Vagina (tissue), 2 donors: ENCODE results near the gene HOXA10. TPM values are rescaled to one million over a fixed set of nuclear protein-coding genes. Genes with fewer than 3 reads are reported as not detected.

Experiments used
- DNase-seq, 2 donors: peaks; one replicate each; pipeline ENCODE4 v3.0.0-alpha.2; 2017; ENCODE audit errors: extremely low spot score in 2 of 2
- H3K27ac ChIP-seq: fragments of 200-600 bp; sonication (generic); one replicate; pipeline ENCODE4 v1.5.1; 2019
- H3K27me3 ChIP-seq: fragments of 200-600 bp; sonication (generic); one replicate; pipeline ENCODE4 v1.5.1; 2019
- H3K36me3 ChIP-seq, 2 donors: fragments of 200-600 bp; sonication (generic); one replicate each; pipeline ENCODE4 v1.5.1; 2017 to 2019
- H3K4me1 ChIP-seq: fragments of 200-600 bp; sonication (generic); one replicate; pipeline ENCODE4 v1.5.1; 2019
- H3K4me3 ChIP-seq, 2 donors: fragments of 200-600 bp; sonication (generic); 1 replicate in 1 of 2; 2 replicates in 1 of 2; pipeline ENCODE4 v1.5.1; 2016 to 2019
- H3K9me3 ChIP-seq: fragments of 200-600 bp; sonication (generic); one replicate; pipeline ENCODE4 v1.5.1; 2019
- CTCF ChIP-seq, 3 experiments: fragments of 450-650 bp in 2 of 3; fragments of 200-600 bp in 1 of 3; sonication (generic) in 1 of 3; IDR thresholded peaks; one replicate each; pipeline ENCODE4 v1.5.1; 2017 to 2019; ENCODE audit warnings: antibody characterized with exemption in 3 of 3, mild to moderate bottlenecking in 2 of 3, moderate library complexity in 2 of 3
- POLR2A ChIP-seq, 2 donors: fragments of 450-650 bp; IDR thresholded peaks; one replicate each; pipeline ENCODE4 v1.6.1; 2017; ENCODE audit warnings: antibody characterized with exemption in 2 of 2, mild to moderate bottlenecking in 2 of 2, moderate library complexity in 2 of 2
- POLR2AphosphoS5 ChIP-seq, 2 donors: sonication (generic); formaldehyde crosslinking; IDR thresholded peaks; one replicate each; pipeline ENCODE4 v1.9.0; 2017; ENCODE audit warnings: antibody characterized with exemption in 2 of 2, mild to moderate bottlenecking in 2 of 2, low read depth in 1 of 2; ENCODE audit not compliant: insufficient read depth in 1 of 2
- intact Hi-C: fragments of 100-400 bp; cut with DNase I; formaldehyde crosslinking; loops from one replicate; pipeline ENCODE4 v1.15.1; 2023
- total RNA-seq: library from RNA; depleted of rRNA; stranded (reverse); fragments of >200 nt; gene quantifications from one replicate; pipeline ENCODE4 v1.2.3, GENCODE V29; 2016

HOXA10 gene
- total RNA-seq, 1 donor from 2014 or later: 19.2 TPM

- Histone ChIP-seq H3K4me3 (peak overlapping the region; percentile 88 to 91), H3K4me1 (peaks cover 42% of the 10 kb centered on the region), H3K36me3 (no peaks in the 10 kb centered on the region), H3K27me3 (peaks cover 11% of the 10 kb centered on the region), H3K9me3 (no peaks in the 10 kb centered on the region), H3K27ac (peak overlapping the region; percentile 93)
- intact Hi-C loops: loop anchor here (5.0 to 10.0 kb wide), 2 partner anchors 376 to 724 kb away; no protein-coding TSS in a partner anchor
- TF ChIP-seq POLR2AphosphoS5 (IDR thresholded peaks at IDR 0.05; ENCODE audit: insufficient read depth in 1 of 2, low read depth in 1 of 2): no peak
- TF ChIP-seq POLR2A (IDR thresholded peaks at IDR 0.05): no peak
- TF ChIP-seq CTCF (IDR thresholded peaks at IDR 0.05): no peak
- DNase-seq: peak; percentile 90 to 93
These were observed 26.9 kb upstream of the HOXA10 start for GRCh38 chr7:27200761-27201579.

DNA sequence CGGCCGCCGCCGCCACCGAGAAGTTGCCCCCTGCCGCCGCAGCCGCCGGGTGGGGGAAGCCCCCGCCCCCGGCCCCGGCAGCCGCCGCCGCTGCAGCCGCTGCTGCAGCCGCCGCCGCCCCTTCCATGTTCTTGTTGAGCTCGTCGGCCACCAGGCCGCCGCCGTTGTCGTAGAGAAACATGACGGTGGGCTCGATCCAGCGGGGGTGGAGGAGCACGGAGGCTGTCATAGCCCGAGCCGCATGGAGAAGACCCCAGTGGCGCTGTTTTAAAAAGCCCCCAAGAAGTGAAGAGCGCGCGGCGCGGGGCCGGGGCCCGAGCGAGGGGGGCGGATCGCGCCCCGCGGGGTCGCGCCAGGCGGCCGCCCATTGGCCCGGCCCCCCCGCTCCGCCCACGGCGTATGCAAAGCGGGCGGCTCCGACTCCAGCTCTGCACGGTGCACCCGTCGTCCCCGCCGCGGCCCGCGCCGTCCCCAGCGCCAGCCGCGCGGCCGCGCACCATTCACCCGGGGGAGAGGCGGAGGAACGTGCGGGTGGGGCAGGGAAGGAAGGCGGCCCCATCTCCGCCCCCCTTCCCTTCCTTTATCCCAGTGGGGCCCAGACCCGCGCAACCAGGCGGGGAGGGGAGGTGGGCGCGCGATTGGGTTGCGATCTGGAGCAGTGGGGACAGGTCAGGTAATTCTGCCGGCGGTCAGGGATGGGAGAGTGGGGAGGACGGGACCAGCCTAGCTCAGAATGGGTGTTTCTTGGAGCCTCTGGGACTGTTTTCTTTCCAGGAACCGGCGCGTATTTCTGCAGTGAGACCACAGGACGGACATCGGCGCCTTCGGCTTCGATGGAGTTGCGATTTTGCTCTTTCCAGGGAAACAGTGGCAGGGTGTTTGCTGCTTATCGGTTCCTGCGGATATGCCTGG is 26.0 kb upstream of the HOXA10 start, which contains the start of gene HOXA13:
TSS of gene HOXA13 (minus strand) at position 243 of the 912 bp plus-strand sequence. CDS start at position 229, 14 bp downstream.
- DNase-seq: peak; percentile 90 to 92
- H3K4me3 ChIP-seq: peak within 1 kb of the TSS; percentile 88 to 91
- no peaks in the 10 kb centered on the region for H3K36me3 ChIP-seq
- H3K4me1 ChIP-seq: peaks cover 39% of the 10 kb centered on the region
- H3K27ac ChIP-seq: peak within 1 kb of the TSS; percentile 99
- TF ChIP-seq POLR2AphosphoS5 (IDR thresholded peaks at IDR 0.05; ENCODE audit: insufficient read depth in 1 of 2, low read depth in 1 of 2): peak; percentile 64 to 98
- TF ChIP-seq CTCF (IDR thresholded peaks at IDR 0.05): no peak
- TF ChIP-seq POLR2A (IDR thresholded peaks at IDR 0.05): peak in 1 of 2 donors; percentile 88
- no peaks in the 10 kb centered on the region for H3K9me3 ChIP-seq
- intact Hi-C loops: loop anchor here (5.0 to 10.0 kb wide), 3 partner anchors 377 to 725 kb away; no protein-coding TSS in a partner anchor
- peaks cover 11% of the 10 kb centered on the region for H3K27me3 ChIP-seq

DNA sequence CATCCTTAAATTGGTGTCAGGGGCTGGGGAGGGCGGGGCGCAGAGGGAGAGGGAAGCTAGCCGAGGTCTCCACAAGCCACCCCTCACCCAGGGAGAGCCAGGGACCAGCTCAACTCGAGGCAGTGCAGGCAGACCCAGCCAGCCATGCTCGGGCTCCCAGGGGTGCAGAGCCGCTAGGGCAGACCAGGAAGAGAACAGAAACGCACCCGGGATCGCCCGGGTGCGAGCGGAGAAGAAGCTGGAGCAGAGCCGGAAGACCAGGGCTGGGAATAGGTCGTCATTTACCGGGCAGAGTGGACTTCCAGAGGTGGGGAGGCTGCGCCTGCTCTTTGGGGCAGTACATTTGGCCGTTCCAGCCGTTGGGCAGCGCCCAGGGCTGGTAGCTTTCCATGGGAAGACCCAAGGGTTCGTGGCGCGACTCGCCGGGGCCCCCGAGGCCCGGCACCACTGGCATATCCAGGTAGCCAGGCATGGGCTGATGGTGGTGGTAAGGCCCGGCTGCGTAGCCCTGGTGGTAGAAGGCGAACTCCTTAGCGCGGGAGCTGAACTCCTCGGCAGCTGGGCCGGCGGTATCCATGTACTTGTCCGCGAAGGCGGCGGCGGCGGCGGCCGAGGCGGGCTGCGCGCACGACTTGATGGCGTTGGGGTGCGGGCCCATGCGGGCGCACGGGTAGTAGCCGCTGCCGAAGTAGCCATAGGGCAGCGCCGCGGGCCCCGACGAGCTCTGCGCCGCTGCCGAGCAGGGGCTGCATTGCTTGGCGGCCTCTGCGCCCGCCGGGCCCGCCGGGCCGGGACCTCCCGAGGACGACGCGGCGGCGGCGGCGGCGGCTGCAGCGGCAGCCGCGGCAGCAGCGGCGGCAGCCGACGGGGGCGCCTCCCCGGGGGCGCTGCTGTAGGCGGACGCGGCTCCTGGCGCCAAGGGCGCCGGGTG is 25.0 kb upstream of the HOXA10 start:
- intact Hi-C loops: loop anchor here (10.0 kb wide), 1 partner anchor 576 kb away; no protein-coding TSS in a partner anchor
- peaks cover 11% of the 10 kb centered on the region for H3K27me3 ChIP-seq
- peak overlapping the region; percentile 88 to 91 for H3K4me3 ChIP-seq
- TF ChIP-seq POLR2AphosphoS5 (IDR thresholded peaks at IDR 0.05; ENCODE audit: insufficient read depth in 1 of 2, low read depth in 1 of 2): peak in 1 of 2 donors; percentile 41
- no peak for TF ChIP-seq POLR2A (IDR thresholded peaks at IDR 0.05)
- no peaks in the 10 kb centered on the region for H3K36me3 ChIP-seq
- H3K27ac ChIP-seq: peak overlapping the region; percentile 99
- DNase-seq: peak in 1 of 2 donors; percentile 86
- no peaks in the 10 kb centered on the region for H3K9me3 ChIP-seq
- H3K4me1 ChIP-seq: peaks cover 29% of the 10 kb centered on the region

DNA sequence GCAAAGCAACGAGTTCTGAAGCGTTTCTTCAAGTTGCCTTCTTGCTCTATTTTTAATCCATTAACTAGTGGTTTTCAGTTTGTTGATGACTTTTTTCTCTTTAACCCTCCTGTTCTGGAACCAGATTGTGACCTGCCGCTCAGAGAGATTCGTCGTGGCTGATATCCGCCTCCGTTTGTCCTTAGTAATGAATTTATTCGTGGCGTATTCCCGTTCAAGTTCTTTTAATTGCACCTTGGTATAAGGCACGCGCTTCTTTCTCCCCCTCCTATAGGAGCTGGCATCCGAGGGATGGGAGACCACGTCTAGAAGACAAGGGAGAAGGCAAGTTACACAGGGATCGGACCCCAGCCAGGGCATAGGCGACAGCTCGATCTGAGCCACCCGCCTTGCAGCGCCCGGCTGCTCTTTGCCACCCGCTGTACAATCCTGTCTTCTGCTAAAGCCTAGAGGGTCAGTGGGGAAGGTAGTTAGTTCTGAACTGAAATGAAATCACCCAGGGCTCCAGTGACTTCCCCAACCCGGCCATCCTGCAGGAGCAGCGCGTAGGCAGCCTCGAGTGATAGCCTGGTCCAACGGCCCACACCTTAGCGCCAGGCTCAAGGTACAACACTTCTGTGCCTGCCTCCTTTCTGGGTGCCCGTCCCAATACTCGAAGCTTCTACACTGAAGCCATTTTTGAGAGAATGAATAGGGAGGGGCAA is 24.2 kb upstream of the HOXA10 start:
- intact Hi-C loops: loop anchor here (10.0 kb wide), 1 partner anchor 577 kb away; no protein-coding TSS in a partner anchor
- Histone ChIP-seq H3K27me3 (peaks cover 11% of the 10 kb centered on the region), H3K27ac (peak overlapping the region; percentile 99), H3K9me3 (no peaks in the 10 kb centered on the region), H3K4me1 (peaks cover 23% of the 10 kb centered on the region), H3K36me3 (no peaks in the 10 kb centered on the region), H3K4me3 (peak overlapping the region; percentile 88 to 91)
- DNase-seq: no peak
- TF ChIP-seq CTCF (IDR thresholded peaks at IDR 0.05) (no peak), POLR2A (IDR thresholded peaks at IDR 0.05) (no peak), POLR2AphosphoS5 (IDR thresholded peaks at IDR 0.05; ENCODE audit: insufficient read depth in 1 of 2, low read depth in 1 of 2) (peak in 1 of 2 donors; percentile 26)
